Neural cell (in vitro differentiated cells): ENCODE measurements around the gene SVEP1.

ENCODE experiments used
- CTCF ChIP-seq: fragments of 450-650 bp; IDR thresholded peaks from 2 replicates; pipeline ENCODE4 v1.5.1; 2014; ENCODE audit warnings: antibody characterized with exemption, mild to moderate bottlenecking, moderate library complexity; ENCODE audit not compliant: poor library complexity, severe bottlenecking
- EP300 ChIP-seq: fragments of 450-650 bp; conservative IDR thresholded peaks from 2 replicates; pipeline ENCODE4 v1.6.1; 2014; ENCODE audit warnings: antibody characterized with exemption, mild to moderate bottlenecking, moderate library complexity; ENCODE audit not compliant: poor library complexity, severe bottlenecking
- EZH2 ChIP-seq: fragments of 200-600, 300-800 bp; shearing (Covaris generic), sonication (generic); IDR thresholded peaks from 2 replicates; pipeline ENCODE4 v1.6.1; 2014; ENCODE audit warnings: antibody characterized with exemption, low read length, borderline replicate concordance, mild to moderate bottlenecking; ENCODE audit not compliant: insufficient read depth, poor library complexity, severe bottlenecking
- POLR2AphosphoS5 ChIP-seq: IDR thresholded peaks from 2 replicates; pipeline ENCODE4 v1.6.1; 2012
- RAD21 ChIP-seq: fragments of 450-650 bp; conservative IDR thresholded peaks from 2 replicates; pipeline ENCODE4 v1.6.1; 2014; ENCODE audit warnings: antibody characterized with exemption, mild to moderate bottlenecking, moderate library complexity
- REST ChIP-seq: IDR thresholded peaks from 2 replicates; pipeline ENCODE4 v1.6.1; 2012; ENCODE audit warnings: borderline replicate concordance
- SMC3 ChIP-seq: fragments of 450-650 bp; conservative IDR thresholded peaks from 2 replicates; pipeline ENCODE4 v1.6.1; 2014; ENCODE audit warnings: antibody characterized with exemption, mild to moderate bottlenecking, moderate library complexity; ENCODE audit not compliant: poor library complexity

- no peak for TF ChIP-seq EZH2
- TF ChIP-seq CTCF, result no peak
- TF ChIP-seq POLR2AphosphoS5, result no peak
- no peak for TF ChIP-seq REST
- no peak for TF ChIP-seq EP300
- no peak for TF ChIP-seq SMC3
- no peak for TF ChIP-seq RAD21
Measured at GRCh38 chr9:110332766-110333165, 246.8 kb downstream of the SVEP1 start.
